K562 (cell line): ENCODE results near the gene IFI27L2. TPM values are rescaled to one million over a fixed set of nuclear protein-coding genes. Genes with fewer than 3 reads are reported as not detected.

Source experiments
- ATAC-seq: fragments of 200-7000 bp; cut with Tn5 transposase; 3 replicates; pipeline ENCODE4 v1.9.1; 2020; ENCODE audit warnings: moderate library complexity
- BruUV-seq: library from RNA; stranded (reverse); fragments of 400-500 nt; replicated peaks from 2 replicates; lab custom pipeline; 2021; lab: Mats Ljungman, UMichigan
- CTCF ChIA-PET: fragments of 300-600 bp; formaldehyde crosslinking; extraction: SDS; loops from one replicate; lab custom pipeline; 2021; ENCODE audit warnings: low intra/inter-chr PET ratio; lab: Yijun Ruan, JAX
- POLR2A ChIA-PET: fragments of 300-600, 350-650 bp; sonication (Branson Sonifier 250); formaldehyde crosslinking; extraction: SDS; loops from one replicate; lab custom pipeline; 2021; ENCODE audit warnings: antibody characterized with exemption, inconsistent platforms; lab: Yijun Ruan, JAX
- DNase-seq, 4 experiments: peaks; one replicate each; pipeline versions ENCODE4 v3.0.0 to v3.0.0-alpha.2; 2011 to 2018; ENCODE audit warnings: low spot score in 3 of 4, mixed read lengths in 3 of 4; ENCODE audit errors: extremely low read depth in 1 of 4
- FAIRE-seq: peaks from 2 replicates; lab custom pipeline; 2011; peaks lifted over from hg19 to GRCh38; lab: Jason Lieb, UNC
- H2AFZ ChIP-seq: 2 replicates; pipeline ENCODE4 v1.6.0; 2011; ENCODE audit warnings: low read depth, low read length, control low read depth, inconsistent platforms
- H3K27ac ChIP-seq: fragments of 200-600 bp; 3 replicates; pipeline ENCODE4 v1.8.0; 2011; ENCODE audit warnings: low read depth, mild to moderate bottlenecking, control low read depth, inconsistent platforms, low read length, moderate library complexity, mixed read lengths; ENCODE audit errors: extremely low read depth
- H3K27me3 ChIP-seq, 2 experiments: fragments of 300-600 bp in 1 of 2; 2 replicates in 1 of 2; 3 replicates in 1 of 2; pipeline versions ENCODE4 v1.6.0 to v1.8.0; 2011; ENCODE audit warnings: inconsistent platforms in 2 of 2, low read length in 2 of 2, mild to moderate bottlenecking in 1 of 2, mixed read lengths in 1 of 2, moderate library complexity in 1 of 2; ENCODE audit not compliant: control insufficient read depth in 2 of 2, insufficient read depth in 2 of 2
- H3K36me3 ChIP-seq: fragments of 300-600 bp; 3 replicates; pipeline ENCODE4 v1.8.0; 2011; ENCODE audit warnings: mild to moderate bottlenecking, low read length, inconsistent platforms; ENCODE audit not compliant: control insufficient read depth, insufficient read depth
- H3K4me1 ChIP-seq, 2 experiments: fragments of 200-600 bp in 1 of 2; replicated peaks in 1 of 2; 2 replicates in 1 of 2; 3 replicates in 1 of 2; pipeline versions ENCODE4 v1.5.1 to v1.8.0; 2011; ENCODE audit warnings: inconsistent platforms in 2 of 2, low read length in 2 of 2, mild to moderate bottlenecking in 1 of 2, mixed read lengths in 1 of 2, moderate library complexity in 1 of 2; ENCODE audit not compliant: control insufficient read depth in 2 of 2, insufficient read depth in 2 of 2
- H3K4me2 ChIP-seq: 2 replicates; pipeline ENCODE4 v1.6.1; 2011; ENCODE audit warnings: low read length, control low read depth, inconsistent platforms, mixed read lengths; ENCODE audit not compliant: insufficient read depth
- H3K4me3 ChIP-seq: fragments of 200-600 bp; sonication (generic), shearing (Covaris generic); 2 replicates; pipeline ENCODE4 v1.5.1; 2016; ENCODE audit warnings: control low read depth, inconsistent platforms
- H3K79me2 ChIP-seq: fragments of 200-600 bp; 3 replicates; pipeline ENCODE4 v1.8.0; 2011; ENCODE audit warnings: low read length, inconsistent platforms; ENCODE audit not compliant: control insufficient read depth, insufficient read depth
- H3K9ac ChIP-seq, 2 experiments: 2 replicates each; pipeline versions ENCODE4 v1.6.0 to v1.6.1; 2011; ENCODE audit warnings: low read depth in 2 of 2, low read length in 2 of 2, control low read depth in 1 of 2, inconsistent platforms in 1 of 2, mild to moderate bottlenecking in 1 of 2, mixed read lengths in 1 of 2; ENCODE audit not compliant: insufficient read depth in 1 of 2
- H3K9me1 ChIP-seq: one replicate; pipeline ENCODE4 v1.6.0; 2011; ENCODE audit warnings: inconsistent platforms, mild to moderate bottlenecking, low read length, moderate library complexity; ENCODE audit not compliant: control insufficient read depth, insufficient read depth
- H3K9me3 ChIP-seq: replicated peaks from 2 replicates; pipeline ENCODE4 v1.5.1; 2011; ENCODE audit warnings: low read depth, low read length, inconsistent platforms; ENCODE audit not compliant: control insufficient read depth, insufficient read depth
- H4K20me1 ChIP-seq: replicated peaks from 2 replicates; pipeline ENCODE4 v1.6.1; 2011; ENCODE audit warnings: low read length, inconsistent platforms, mixed read lengths; ENCODE audit not compliant: control insufficient read depth, insufficient read depth
- ARID2 ChIP-seq: fragments of 450-650 bp; IDR thresholded peaks from 2 replicates; pipeline ENCODE4 v1.6.1; 2017; ENCODE audit warnings: antibody characterized with exemption, mild to moderate bottlenecking
- CCNT2 ChIP-seq: IDR thresholded peaks from 2 replicates; pipeline ENCODE4 v1.6.1; 2011; ENCODE audit warnings: borderline replicate concordance, low read depth, mild to moderate bottlenecking, moderate library complexity, mixed read lengths, low read length; ENCODE audit not compliant: insufficient read length; ENCODE audit errors: extremely low read depth
- ETS2 ChIP-seq: IDR thresholded peaks from 2 replicates; pipeline ENCODE4 v1.6.1; 2016; ENCODE audit warnings: borderline replicate concordance, missing genetic modification characterization, mild to moderate bottlenecking, moderate library complexity, missing compliant biosample characterization; ENCODE audit not compliant: poor library complexity, severe bottlenecking
- FOXA1 ChIP-seq: fragments of 450-650 bp; IDR thresholded peaks from 2 replicates; pipeline ENCODE4 v1.6.1; 2016; ENCODE audit warnings: mild to moderate bottlenecking, borderline replicate concordance
- POLR2AphosphoS5 ChIP-seq: IDR thresholded peaks from 2 replicates; pipeline ENCODE4 v1.6.1; 2011; ENCODE audit warnings: mild to moderate bottlenecking, low read depth, low read length, moderate library complexity; ENCODE audit not compliant: control insufficient read depth, insufficient read depth
- SIN3A ChIP-seq, 2 experiments: fragments of 150-350 bp in 1 of 2; IDR thresholded peaks; 2 replicates each; pipeline ENCODE4 v1.6.1; 2011 to 2016; ENCODE audit warnings: borderline replicate concordance in 2 of 2, low read depth in 2 of 2, low read length in 2 of 2, mild to moderate bottlenecking in 2 of 2, moderate library complexity in 2 of 2; ENCODE audit not compliant: control insufficient read depth in 1 of 2
- SP2 ChIP-seq: IDR thresholded peaks from 2 replicates; pipeline ENCODE4 v1.6.1; 2011; ENCODE audit warnings: mild to moderate bottlenecking, low read depth, low read length, moderate library complexity; ENCODE audit not compliant: poor library complexity, severe bottlenecking; ENCODE audit errors: extremely low read depth
- TAL1 ChIP-seq: fragments of 450-650 bp; IDR thresholded peaks from 2 replicates; pipeline ENCODE4 v1.6.1; 2016; ENCODE audit warnings: mild to moderate bottlenecking
- ZNF644 ChIP-seq: fragments of 200-800 bp; sonication (Bioruptor generic); IDR thresholded peaks from 2 replicates; pipeline ENCODE4 v1.6.1; 2016; ENCODE audit warnings: low read depth, missing genetic modification characterization, missing compliant biosample characterization
- WGBS: fragments of 100-300 bp; shearing (Covaris generic); methylation state at CpG from one replicate; pipeline ENCODE4 v1.1.6; 2016; ENCODE audit warnings: low coverage, mixed read lengths; ENCODE audit not compliant: insufficient coverage; ENCODE audit errors: missing lambda C conversion rate; 5-methylcytosine and 5-hydroxymethylcytosine counted together
- in situ Hi-C: fragments of 300-500 bp; cut with MboI; formaldehyde crosslinking; loops from 4 replicates; pipeline ENCODE4 v1.15.0; 2018; ENCODE audit warnings: inconsistent platforms, mixed read lengths
- intact Hi-C: fragments of 100-400 bp; cut with micrococcal nuclease; formaldehyde crosslinking; loops from 2 replicates; pipeline ENCODE4 v1.14.2; 2022
- polyA plus RNA-seq, 8 experiments: library from polyadenylated mRNA; depleted of rRNA in 4 of 8; stranded (reverse) in 5 of 8; unstranded in 3 of 8; fragments of >200 nt; fragmentation: Nextera tagmentation in 2 of 8; fragmentation: Illumina TruSeq in 1 of 8; extraction: Ambion mirVana in 2 of 8; extraction: Trizol in 1 of 8; gene quantifications; 2 replicates each; pipeline versions ENCODE4 v1.2.1 to v1.2.3, GENCODE V29; 2011 to 2014; ENCODE audit warnings: inconsistent platforms in 1 of 8, missing spikeins in 1 of 8
- total RNA-seq, 7 experiments: library from RNA; depleted of rRNA in 6 of 7; stranded (reverse); fragments of >200 nt in 6 of 7; fragmentation: Illumina TruSeq in 2 of 7; extraction: Trizol in 2 of 7; gene quantifications; 2 replicates each; pipeline versions ENCODE4 v1.2.1 to v1.2.3, GENCODE V29; 2011 to 2021; ENCODE audit warnings: low replicate concordance in 1 of 7
- TF ChIP-seq, protein P1 (sequence below): fragments of 150-350 bp; conservative IDR thresholded peaks from 2 replicates; pipeline ENCODE4 v1.6.1; 2014; ENCODE audit warnings: low read length
- TF ChIP-seq, protein P2 (sequence below): fragments of 250-450 bp; sonication (Bioruptor Pico); IDR thresholded peaks from 2 replicates; pipeline ENCODE4 v1.8.0; 2021; ENCODE audit warnings: mild to moderate bottlenecking, moderate library complexity

Gene IFI27L2
- total and polyA plus RNA-seq, 9 of the 15 experiments (the other 6 are each of a cell fraction or from before 2014, with no cell fraction given): 1.0 to 9.3 (median 4.1) TPM

DNA sequence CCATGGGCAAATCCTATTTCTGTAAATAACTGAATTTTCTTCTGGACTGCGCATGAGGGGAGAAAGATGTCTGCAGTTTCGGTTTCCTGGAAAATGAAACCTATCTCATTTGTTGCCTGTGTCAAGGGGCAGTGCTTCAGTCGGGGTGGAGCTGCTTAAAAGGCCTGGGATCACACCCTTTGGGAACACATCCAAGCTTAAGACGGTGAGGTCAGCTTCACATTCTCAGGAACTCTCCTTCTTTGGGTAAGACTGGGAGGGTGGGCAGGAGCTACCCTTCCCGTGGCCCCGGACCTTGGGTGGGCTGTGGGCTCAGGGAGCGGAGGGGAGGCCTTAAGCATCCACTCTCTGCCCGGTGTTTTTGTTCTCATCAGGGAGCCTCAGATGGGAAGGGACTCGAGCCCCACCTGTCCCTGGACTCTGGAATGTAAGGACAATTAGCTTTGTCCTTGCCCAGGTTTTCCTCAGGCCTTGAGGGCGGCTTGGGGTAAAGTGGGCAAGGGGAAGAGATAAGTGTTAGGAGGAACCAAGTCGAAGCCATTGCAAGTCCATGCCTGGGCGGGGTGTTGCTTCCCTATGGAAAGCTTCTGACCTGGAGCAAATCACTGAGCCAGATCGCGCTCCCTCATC, 18.7 kb downstream of the IFI27L2 start, which contains the start of gene IFI27 (continued):
- TF ChIP-seq, protein P1, sequence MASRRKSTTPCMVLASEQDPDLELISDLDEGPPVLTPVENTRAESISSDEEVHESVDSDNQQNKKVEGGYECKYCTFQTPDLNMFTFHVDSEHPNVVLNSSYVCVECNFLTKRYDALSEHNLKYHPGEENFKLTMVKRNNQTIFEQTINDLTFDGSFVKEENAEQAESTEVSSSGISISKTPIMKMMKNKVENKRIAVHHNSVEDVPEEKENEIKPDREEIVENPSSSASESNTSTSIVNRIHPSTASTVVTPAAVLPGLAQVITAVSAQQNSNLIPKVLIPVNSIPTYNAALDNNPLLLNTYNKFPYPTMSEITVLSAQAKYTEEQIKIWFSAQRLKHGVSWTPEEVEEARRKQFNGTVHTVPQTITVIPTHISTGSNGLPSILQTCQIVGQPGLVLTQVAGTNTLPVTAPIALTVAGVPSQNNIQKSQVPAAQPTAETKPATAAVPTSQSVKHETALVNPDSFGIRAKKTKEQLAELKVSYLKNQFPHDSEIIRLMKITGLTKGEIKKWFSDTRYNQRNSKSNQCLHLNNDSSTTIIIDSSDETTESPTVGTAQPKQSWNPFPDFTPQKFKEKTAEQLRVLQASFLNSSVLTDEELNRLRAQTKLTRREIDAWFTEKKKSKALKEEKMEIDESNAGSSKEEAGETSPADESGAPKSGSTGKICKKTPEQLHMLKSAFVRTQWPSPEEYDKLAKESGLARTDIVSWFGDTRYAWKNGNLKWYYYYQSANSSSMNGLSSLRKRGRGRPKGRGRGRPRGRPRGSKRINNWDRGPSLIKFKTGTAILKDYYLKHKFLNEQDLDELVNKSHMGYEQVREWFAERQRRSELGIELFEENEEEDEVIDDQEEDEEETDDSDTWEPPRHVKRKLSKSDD: no peak
- TF ChIP-seq CCNT2: no peak
- TF ChIP-seq, protein P2, sequence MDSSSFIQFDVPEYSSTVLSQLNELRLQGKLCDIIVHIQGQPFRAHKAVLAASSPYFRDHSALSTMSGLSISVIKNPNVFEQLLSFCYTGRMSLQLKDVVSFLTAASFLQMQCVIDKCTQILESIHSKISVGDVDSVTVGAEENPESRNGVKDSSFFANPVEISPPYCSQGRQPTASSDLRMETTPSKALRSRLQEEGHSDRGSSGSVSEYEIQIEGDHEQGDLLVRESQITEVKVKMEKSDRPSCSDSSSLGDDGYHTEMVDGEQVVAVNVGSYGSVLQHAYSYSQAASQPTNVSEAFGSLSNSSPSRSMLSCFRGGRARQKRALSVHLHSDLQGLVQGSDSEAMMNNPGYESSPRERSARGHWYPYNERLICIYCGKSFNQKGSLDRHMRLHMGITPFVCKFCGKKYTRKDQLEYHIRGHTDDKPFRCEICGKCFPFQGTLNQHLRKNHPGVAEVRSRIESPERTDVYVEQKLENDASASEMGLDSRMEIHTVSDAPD (CRISPR knock-in tag): no peak
- no peak for TF ChIP-seq POLR2AphosphoS5

DNA sequence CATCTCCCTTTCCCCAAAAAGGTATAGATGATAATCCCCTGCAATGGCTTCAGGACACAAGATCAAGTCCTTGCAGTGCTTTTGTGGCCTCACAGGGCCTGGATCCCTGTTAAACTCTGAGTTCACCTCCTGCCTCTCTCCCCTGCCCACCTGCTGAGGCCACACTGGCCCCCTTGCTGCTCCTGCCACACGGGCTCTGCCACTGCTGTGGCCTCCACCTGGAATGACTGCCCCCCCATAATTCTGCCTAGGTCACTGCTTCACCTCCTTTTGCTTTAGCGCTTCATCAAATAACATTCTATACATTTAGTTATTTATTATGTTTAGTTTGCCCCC, 19.5 kb downstream of the IFI27L2 start:
- intact Hi-C loops: no loop called here
- no peak for FAIRE-seq
- peaks cover 0 to 5% of the 10 kb centered on the region in 2 experiments; a peak in 1 of 5 replicates for H3K27me3 ChIP-seq
- no TSS peak for BruUV-seq
- H3K9ac ChIP-seq: peak overlapping the region in 1 of 2 experiments; percentile 83; a peak in 1 of 4 replicates
- TF ChIP-seq SP2 (no peak), ZNF644 (tag) (0 out of 2 replicates have a peak, but pooled peaks have one; percentile 56), SIN3A (IDR thresholded peaks at IDR 0.05; ENCODE audit: borderline replicate concordance in 2 of 2, control insufficient read depth in 1 of 2, low read depth in 2 of 2, low read length in 2 of 2) (no peak), ARID2 (no peak), TAL1 (no peak), FOXA1 (no peak), ETS2 (no peak)
- TF ChIP-seq, all 486 proteins: peak for 1
- H3K9me1 ChIP-seq: peaks cover 3% of the 10 kb centered on the region
- ChIA-PET CTCF (no interaction called here), POLR2A (interaction anchor here (0.6 to 1.5 kb wide), 2 partner anchors 9 to 27 kb away, joined by 3 to 7 read pairs; no protein-coding TSS in a partner anchor)
- WGBS: 76% methylated on average over 2 of the region's 2 CpGs
- no peaks in the 10 kb centered on the region for H3K9me3 ChIP-seq
- ATAC-seq (peak; percentile 41), DNase-seq (no peak)
- H4K20me1 ChIP-seq: no peaks in the 10 kb centered on the region
- no peaks in the 10 kb centered on the region for H3K36me3 ChIP-seq
- no peak overlapping the region for H3K4me3 ChIP-seq
- no peak overlapping the region for H3K27ac ChIP-seq
- H3K79me2 ChIP-seq: no peaks in the 10 kb centered on the region
- H3K4me1 ChIP-seq: peaks cover 8 to 16% of the 10 kb centered on the region in 2 experiments; a peak in 4 of 5 replicates
- H2AFZ ChIP-seq: peak overlapping the region; percentile 67; the same call in 1 of the 2 replicates
- in situ Hi-C loops: no loop called here
- H3K4me2 ChIP-seq: peak overlapping the region; percentile 16; the same call in 1 of the 2 replicates
